Measurements from ENCODE around the gene KIAA0232.

DNA sequence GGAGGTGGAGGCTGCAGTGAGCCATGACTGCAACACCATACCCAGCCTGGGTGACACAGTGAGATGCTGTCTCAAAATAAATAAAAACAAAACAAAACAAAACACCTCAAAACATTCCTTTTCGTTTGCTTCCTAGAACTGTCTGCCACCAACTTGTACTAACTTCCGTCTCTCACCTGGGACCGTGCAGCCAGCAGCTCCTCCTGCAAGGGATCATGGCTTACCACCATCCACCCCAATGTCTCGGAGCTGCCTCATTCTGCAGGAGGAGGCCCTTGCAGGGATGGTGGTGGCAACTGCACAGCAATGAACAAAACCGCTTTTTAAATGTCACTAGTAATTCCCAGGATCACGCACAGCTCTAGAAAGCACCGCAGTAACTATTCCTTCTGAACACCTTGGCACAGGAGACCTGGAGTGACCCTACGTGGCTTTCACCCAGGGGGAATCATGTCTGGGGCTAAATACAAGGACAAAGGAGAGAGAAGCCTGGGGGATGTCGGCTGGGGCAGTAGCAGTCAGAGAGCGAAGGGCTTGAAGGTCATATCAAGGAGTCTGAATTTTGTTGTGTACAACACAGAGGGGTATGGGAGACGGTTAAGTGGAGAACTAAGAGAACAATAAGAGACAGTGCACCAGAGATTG lies 17.4 kb upstream of the KIAA0232 start:
- TF ChIP-seq, protein P1, sequence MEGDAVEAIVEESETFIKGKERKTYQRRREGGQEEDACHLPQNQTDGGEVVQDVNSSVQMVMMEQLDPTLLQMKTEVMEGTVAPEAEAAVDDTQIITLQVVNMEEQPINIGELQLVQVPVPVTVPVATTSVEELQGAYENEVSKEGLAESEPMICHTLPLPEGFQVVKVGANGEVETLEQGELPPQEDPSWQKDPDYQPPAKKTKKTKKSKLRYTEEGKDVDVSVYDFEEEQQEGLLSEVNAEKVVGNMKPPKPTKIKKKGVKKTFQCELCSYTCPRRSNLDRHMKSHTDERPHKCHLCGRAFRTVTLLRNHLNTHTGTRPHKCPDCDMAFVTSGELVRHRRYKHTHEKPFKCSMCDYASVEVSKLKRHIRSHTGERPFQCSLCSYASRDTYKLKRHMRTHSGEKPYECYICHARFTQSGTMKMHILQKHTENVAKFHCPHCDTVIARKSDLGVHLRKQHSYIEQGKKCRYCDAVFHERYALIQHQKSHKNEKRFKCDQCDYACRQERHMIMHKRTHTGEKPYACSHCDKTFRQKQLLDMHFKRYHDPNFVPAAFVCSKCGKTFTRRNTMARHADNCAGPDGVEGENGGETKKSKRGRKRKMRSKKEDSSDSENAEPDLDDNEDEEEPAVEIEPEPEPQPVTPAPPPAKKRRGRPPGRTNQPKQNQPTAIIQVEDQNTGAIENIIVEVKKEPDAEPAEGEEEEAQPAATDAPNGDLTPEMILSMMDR (conservative IDR thresholded peaks at IDR 0.05; ENCODE audit: low read depth, low read length): no peak
- TF ChIP-seq EZH2 (IDR thresholded peaks at IDR 0.05; ENCODE audit: low read length, unreplicated experiment): no peak
